GM19438 (cell line): ENCODE results near the gene GIMAP2.
A peak's percentile ranks its signal among the peaks of the same experiment; 100 is the strongest.
"Not testable (repeated sequence)": the region's sequence is repeated elsewhere in the genome, so short reads cannot be mapped to it uniquely, and the experiment has no call there.

Source experiments
- ATAC-seq: cut with Tn5 transposase; IDR thresholded peaks from one replicate; pipeline ENCODE4 v1.9.1; 2021; ENCODE audit warnings: low read depth; ENCODE audit not compliant: unreplicated experiment

Gene GIMAP2

DNA sequence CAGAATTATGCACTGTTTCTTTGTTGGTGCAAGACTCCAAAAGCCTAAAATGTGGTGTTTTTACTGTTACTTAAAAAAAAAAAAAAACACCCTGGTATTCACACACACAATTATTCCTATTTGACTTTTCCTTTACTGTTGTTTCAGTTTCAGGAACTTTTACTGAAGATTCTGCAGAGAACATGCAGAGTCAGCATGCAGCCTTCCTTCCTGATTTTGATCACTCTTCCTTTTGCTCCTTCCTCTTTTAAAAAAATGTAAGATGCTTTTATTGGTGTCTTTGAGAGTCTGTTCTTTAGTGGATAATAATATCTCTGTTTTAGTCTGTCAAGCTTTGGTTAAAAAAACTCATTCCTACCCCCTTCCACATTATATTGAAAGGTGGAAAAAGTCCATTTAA, 9.2 kb upstream of the GIMAP2 start:
- not testable (repeated sequence) for ATAC-seq

DNA sequence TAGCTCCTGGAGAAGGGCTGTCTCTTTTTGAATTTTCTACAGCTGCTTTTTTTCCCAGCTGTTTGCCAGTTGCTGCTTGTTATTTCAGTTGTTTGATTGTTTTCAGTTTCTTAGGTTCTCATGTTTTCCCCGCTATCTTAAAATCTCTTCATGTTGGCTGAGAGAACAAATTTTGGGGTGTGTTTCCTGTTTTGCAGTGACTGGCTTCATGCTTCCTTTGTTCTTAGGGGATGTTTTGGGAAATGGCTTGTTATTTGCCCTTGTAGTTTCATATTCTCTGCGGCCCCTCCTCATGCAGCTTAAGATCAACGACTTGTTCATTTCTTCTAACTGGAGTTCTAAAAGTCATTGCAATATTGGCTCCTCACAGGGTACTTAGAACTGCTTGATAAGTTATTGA, 8.7 kb upstream of the GIMAP2 start:
- not testable (repeated sequence) for ATAC-seq

DNA sequence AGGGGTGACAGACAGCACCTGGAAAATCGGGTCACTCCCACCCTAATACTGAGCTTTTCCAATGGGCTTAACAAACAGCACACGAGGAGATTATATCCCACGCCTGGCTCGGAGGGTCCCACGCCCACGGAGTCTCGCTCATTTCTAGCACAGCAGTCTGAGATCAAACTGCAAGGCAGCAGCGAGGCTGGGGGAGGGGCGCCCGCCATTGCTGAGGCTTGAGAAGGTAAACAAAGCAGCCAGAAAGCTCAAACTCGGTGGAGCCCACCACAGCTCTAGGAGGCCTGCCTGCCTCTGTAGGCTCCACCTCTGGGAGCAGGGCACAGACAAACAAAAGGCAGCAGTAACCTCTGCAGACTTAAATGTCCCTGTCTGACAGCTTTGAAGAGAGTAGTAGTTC, 6.9 kb upstream of the GIMAP2 start:
- not testable (repeated sequence) for ATAC-seq

DNA sequence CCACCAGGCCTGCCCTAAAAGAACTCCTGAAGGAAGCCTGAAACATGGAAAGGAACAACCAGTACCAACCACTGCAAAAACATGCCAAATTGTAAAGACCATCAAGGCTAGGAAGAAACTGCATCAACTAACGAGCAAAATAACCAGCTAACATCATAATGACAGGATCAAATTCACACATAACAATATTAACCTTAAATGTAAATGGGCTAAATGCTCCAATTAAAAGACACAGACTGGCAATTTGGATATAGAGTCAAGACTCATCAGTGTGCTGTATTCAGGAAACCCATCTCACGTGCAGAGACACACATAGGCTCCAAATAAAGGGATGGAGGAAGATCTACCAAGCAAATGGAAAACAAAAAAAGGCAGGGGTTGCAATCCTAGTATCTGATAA, 5.1 kb upstream of the GIMAP2 start:
- ATAC-seq = not testable (repeated sequence)

DNA sequence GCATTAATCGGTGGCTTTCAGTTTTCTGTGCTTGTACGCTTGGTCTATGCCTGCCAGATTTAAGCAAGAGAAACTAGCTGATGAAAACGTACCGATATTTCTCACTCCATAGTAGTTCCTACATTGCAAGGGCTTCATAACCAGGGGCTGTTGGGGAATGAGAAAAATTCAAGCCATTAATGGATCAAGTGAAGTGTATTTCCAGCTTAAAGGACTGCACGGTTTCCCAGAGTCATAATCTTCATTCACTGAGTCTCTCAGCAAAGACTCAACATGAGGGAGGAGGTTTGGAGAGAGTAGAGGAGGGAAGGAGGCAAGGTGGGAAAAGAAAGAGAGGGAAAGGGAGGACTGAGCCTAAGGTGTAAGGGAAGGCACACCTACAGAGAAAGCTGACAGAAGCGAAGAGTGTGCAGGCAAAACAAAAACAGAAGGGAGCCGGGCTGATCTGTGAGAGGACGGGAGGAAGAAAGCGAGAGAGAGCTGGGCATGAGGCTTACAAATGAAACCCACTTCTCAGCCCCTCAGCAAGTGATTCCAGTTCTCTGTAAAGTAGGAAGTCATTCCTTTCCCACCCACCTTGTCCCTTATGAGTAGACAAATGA, 625 bp downstream of the GIMAP2 start:
- ATAC-seq = peak; percentile 13

DNA sequence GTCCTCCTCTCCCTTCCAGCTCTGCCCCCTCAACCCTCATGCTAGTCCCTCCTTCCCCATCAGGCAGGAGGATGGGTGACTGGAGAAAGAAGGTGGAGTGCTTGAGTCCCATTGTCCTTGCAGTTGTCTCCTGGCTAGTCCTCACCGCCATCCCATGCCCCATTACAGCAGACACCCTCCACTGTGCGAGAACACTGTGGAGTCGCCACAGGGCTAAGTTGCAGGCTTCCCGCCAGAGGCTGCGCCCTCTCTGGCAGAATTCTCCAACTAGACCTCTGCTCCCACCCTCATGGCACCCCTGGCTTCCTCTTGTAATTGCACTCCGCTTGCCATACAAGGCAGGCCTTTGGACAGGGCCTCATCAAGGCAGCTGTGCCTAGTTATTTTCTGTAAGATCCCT, 3.1 kb downstream of the GIMAP2 start:
- ATAC-seq = no peak

DNA sequence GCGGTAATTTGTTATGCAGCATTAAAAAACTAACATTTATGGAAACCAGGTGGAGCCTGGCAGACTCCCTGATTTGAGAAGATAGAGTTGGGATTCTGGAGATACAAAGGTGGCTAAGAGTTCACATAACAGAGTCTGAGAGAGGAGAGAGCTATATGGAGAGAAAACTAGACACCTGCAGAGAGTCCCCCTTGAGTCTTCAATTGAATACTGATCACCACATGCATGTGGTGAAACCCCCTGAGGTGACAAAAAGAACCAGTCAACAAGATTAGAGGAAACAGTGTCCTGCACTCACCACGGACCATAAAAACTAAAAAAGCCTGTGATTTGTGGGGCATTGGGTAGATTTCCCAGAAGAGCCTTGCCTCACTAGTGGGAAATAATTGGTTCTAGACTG, 10.1 kb downstream of the GIMAP2 start:
- ATAC-seq = no peak

DNA sequence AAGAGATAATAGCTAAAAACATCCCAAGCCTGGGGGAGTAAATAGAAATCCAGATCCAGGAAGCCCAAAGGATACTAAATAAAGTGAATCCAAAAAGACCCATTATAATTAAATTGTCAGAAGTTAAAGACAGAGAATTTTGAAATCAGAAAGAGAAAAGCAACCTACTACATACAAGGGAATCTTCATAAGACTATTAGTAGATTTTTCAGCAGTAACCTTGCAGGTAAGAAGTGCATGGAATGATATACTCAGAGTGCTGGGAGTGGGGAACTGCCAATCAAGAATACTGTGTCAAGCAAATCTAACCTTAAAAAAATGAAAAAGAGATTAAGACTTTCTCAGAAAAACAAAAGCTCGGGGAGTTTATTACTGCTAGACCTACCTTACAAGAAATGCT, 17.7 kb downstream of the GIMAP2 start:
- no peak for ATAC-seq

DNA sequence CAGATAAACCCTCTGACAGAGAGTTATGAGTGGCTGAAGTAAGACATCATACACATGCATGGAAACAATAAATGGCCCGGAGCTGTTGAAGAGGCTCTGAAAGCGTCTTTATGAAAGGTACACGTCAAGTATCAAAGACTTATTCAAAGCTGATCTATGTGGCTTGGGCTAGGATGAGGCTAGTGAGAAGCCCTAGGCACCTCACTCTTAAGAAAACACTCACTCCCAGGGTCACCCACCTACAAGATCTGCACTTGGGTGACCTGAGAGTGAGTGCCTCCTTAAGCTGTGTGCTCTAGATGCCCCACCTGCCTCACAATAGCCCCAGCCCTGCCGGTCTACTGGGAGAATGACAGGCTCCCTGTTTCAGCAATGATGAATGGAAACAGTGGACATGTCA, 29.8 kb downstream of the GIMAP2 start:
- ATAC-seq = no peak

DNA sequence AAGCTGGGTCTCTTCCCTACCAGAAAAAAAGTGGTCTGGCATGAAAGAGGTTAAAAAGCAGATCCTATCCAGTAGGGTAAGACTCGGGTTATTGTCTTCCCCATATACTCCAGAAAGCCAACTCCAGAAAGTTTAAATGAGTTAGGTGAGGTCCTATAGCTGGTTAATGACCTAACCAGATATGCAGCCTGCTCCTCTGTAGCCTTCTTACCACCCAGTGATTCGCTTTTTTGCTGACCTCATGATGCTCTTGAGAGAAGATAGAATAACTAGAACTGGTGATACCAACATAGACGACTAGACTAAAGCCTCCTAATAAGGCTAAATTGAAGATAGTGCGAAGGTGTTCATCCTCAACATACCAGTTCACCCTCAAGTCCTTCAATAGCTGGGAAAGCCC, 30.2 kb downstream of the GIMAP2 start:
- ATAC-seq = no peak

DNA sequence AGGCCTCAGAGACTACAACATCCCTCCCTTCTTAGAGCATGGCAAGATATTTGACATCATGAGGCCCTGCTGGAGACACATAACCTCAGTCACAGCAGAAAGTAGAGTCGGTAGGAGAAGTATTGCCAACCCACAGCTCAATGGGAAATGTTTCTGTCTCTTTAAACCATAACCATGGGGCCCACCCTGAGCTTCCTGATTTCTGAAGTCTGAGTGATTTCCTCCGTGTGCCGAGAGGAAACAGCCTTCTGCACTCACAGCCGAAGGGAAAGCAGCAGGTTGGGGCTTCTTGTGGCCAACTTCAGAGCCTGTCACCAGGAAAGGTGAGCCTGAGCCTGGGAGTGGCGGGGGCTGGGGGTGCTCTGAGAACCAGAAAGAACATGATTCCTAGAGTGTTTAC, 30.9 kb downstream of the GIMAP2 start, which contains the start of gene GIMAP1:
GIMAP1 (plus strand) TSS at position 246 of the 400 bp plus-strand sequence. CDS start 2,435 bp downstream, outside the sequence.
- peak; percentile 75 for ATAC-seq

DNA sequence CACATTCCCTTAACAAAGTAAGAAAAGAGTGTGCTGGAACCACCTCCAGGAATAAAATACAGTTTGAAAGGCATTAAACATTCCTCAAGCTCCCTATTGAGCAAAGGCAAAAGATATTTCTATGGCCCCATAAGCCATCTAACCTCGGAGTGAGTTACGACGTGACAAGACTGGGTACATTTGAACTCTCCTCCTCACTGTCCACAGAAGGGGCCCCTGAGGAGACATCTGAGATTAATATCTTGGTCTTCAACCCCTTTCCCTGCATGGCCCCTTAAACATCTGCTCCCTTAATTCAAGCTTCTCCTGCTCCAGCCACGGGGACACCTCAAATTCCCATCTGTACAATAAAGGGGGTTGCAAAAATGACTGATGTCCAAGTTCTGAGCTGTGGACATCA, 31.4 kb downstream of the GIMAP2 start:
- no peak for ATAC-seq

DNA sequence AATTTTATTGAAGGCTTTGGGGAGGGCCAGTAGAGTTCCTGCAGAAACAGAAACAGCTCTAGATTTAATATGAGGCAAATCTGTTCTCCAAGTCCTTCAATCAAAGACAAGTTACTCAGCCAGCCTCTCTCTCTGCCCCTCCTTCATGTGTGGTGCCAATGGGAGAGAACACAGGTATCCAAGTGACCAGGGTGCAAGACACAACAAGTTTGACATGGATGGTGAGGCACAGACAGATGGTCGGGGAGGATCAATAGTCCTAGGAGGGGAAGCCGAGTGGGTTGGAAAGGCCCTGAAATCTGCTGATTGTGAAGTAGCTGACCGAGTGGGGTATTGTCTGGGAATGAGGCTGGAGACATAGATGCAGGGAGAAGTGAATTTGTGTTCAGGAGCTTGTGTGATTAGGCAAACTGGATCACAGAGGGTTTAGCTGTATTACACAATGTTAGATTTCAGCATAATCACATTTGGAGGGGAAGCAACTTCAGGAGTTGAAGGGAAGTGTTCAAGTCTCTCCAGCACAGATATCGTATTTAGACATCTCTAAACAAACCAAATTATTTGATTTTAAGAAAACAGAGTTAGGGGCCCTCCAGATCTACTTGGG, 32.4 kb downstream of the GIMAP2 start:
- ATAC-seq = no peak

DNA sequence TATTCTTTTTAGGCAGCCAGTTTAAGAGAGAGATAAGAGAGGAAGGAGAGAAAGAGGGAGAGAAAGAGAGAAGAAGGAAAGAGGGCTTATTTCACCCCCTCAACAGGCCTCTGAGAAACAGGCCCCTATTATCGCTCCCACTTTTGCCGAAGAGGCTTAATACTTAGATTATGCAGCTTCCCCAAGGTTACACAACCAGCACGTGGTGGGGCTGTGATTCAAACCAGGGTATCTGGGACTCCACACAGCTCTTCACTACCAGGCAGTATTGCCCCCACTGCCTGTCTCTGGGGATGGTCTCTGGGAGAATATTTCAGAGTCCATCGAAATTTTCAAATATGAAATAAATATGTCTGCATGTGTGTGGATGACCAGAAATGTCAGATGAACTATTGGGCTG, 33.9 kb downstream of the GIMAP2 start:
- ATAC-seq = no peak

DNA sequence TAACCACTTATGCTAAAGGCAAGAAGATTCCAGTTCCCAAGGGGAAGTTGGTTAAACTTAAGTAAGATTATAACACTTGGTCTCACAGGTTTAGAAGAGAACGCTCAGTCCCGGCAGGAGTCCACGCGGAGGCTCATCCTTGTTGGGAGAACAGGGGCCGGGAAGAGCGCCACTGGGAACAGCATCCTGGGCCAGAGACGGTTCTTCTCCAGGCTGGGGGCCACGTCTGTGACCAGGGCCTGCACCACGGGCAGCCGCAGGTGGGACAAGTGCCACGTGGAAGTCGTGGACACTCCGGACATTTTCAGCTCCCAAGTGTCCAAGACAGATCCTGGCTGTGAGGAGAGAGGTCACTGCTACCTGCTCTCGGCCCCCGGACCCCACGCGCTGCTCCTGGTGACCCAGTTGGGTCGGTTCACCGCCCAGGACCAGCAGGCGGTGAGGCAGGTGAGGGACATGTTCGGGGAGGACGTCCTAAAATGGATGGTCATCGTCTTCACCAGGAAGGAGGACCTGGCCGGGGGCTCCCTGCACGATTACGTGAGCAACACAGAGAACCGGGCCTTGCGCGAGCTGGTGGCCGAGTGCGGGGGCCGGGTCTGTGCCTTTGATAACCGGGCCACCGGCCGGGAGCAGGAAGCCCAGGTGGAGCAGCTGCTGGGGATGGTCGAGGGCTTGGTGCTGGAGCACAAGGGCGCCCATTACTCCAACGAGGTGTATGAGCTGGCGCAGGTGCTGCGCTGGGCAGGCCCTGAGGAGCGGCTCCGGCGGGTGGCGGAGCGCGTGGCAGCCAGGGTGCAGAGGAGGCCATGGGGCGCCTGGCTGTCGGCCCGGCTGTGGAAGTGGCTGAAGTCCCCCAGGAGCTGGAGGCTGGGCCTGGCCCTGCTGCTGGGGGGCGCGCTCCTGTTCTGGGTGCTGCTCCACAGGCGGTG, 34.7 kb downstream of the GIMAP2 start:
- ATAC-seq = no peak

DNA sequence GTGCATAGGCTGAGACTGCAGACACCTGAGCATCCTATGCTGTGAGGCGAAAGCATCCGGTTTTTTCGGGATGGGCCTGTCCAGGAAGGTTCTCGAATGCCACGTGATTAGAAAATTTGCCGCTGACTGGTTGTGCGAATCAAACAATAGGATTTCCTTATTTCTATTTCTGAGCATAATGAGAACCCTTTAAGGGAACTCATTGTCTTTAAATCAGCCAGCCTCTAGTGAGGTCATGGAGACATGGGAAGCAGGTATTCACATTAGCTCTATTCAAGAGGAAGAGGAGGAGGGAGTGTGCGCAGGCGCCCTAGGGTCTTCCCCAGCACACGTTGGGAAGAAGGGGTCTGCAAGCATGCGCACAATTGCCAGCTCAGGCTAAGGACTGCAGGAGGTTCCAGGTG, 36.5 kb downstream of the GIMAP2 start:
- no peak for ATAC-seq

DNA sequence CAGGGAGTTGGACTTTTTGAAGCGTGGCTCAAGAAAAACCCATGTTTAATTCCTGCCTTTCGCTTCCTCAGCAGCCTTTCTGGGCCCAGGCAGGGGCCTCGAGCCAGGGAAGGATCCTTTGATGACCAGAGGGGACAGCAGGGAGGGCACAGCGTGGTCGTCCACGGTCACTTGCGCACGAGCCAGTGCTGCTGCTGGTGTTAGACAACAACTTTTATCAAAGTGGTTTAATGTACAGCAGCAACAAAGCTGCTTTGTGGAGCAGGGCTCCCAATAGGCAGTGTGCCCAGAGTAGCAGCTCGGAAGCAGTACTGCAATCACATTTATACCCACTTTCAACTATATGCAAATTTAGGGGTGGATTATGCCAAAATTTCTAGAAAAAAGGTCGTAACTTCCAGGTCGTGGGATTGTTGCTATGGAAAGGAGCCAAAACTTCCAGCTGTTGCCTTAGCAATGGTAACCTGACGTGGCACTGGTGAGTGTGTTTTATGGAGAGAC, 37.0 kb downstream of the GIMAP2 start:
- no peak for ATAC-seq

DNA sequence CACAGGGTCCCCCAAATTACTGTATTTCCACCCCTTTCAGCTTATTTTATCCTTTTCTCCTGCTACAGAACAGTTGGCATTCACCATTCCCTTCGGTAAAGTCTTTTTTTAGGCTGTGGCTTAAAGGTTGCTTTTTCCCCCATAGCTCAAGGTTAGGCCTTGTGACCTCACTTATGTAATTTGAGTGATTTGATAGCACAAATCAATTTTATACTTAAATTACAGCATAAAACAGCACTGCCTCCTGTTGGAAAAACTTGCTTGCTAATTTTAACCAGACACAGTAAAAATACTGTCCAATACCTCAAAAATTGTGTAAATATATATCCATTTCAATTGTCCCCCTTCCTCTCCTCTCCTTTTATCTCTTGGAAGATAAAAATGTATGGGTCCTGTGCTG, 38.0 kb downstream of the GIMAP2 start:
- no peak for ATAC-seq

DNA sequence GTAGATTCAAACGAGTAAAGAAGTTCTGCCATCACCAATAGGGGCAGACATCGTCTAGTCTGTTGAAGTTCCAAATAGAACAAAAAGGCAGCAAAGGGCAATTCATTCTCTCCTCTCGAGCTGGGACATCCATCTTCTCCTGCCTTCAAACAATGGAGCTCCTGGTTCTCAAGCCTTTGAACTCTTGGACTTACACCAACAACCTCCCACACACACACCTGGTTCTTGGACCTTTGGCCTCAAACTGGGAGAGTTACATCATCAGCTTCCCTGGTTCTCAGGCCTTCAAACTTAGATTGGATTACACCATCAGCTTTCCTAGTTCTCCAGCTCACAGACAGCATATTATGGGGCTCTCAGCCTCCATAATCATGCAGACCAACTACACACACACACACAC, 41.9 kb downstream of the GIMAP2 start:
- ATAC-seq = no peak

DNA sequence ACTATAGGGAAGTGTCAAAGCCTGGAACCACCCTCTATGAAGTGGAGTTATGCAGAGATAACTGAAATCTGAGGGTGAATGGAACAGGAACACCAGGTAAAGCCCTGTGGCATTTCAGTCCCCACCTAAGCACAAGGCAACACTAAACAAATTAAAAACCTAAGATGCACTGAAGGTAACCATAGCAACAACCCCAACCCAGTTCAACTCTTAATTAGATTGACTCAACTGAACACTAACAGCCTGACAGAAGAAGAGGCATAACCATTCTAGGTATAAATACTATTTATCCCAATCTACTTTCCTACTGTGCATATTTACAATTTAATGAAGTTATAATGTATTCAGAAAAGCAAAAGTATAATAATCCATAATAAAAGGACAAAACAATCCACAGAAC, 42.5 kb downstream of the GIMAP2 start:
- ATAC-seq = no peak

DNA sequence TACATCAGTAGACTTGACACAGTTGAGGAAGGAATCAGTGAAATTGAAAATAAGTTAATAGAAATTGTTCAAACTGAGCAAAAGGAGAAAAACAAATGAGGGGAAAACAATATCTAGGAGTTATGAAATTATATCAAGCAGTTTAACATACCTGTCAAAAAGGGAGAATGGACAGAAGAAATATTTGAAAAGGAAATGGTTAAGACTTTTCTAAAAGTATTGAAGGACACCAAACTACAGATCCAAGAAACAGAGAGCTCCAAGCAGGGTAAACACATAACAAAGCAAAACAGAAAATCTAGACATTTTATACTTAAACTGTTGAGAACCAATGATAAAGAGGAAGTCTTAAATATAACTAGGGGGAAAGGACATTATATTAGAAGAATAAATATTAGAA, 43.1 kb downstream of the GIMAP2 start:
- no peak for ATAC-seq
